GM12874 (cell line): Measurements from ENCODE around the gene TAPBP.

Source experiments
- CTCF ChIP-seq: IDR thresholded peaks from 2 replicates; pipeline ENCODE4 v1.5.1; 2011; ENCODE audit warnings: low read depth, mild to moderate bottlenecking, control low read depth, low read length, moderate library complexity; ENCODE audit not compliant: insufficient read depth

Gene TAPBP

DNA sequence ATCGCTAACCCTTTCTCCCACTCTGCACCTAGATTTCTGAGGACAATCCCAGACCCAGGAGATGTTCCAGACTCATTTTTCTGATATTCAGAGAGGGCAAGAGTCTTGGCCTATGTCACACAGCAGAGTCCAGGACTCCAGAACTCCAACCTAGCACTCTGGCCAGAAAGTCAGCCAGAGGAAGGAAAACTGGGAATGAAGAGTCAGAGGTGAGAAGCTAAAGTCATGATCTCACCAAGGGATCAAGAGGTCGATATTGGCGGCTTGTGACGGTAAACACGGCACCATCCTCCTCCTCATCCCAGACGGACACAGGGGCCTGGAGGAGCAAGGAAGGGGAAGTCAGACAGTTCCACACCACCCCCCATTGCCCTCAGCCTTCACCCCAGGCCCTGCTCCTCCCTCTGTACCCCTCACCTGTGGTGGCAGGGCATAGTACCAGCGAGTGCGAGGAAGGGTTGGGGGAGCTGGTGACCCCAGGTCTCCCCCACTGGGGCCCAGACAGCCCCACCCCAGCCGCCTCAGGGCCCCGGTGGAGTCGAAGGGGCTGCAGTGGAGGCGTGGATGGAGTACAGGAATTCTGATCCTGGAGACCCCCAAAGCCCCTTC is 17.0 kb downstream of the TAPBP start:
- TF ChIP-seq CTCF, result no peak

DNA sequence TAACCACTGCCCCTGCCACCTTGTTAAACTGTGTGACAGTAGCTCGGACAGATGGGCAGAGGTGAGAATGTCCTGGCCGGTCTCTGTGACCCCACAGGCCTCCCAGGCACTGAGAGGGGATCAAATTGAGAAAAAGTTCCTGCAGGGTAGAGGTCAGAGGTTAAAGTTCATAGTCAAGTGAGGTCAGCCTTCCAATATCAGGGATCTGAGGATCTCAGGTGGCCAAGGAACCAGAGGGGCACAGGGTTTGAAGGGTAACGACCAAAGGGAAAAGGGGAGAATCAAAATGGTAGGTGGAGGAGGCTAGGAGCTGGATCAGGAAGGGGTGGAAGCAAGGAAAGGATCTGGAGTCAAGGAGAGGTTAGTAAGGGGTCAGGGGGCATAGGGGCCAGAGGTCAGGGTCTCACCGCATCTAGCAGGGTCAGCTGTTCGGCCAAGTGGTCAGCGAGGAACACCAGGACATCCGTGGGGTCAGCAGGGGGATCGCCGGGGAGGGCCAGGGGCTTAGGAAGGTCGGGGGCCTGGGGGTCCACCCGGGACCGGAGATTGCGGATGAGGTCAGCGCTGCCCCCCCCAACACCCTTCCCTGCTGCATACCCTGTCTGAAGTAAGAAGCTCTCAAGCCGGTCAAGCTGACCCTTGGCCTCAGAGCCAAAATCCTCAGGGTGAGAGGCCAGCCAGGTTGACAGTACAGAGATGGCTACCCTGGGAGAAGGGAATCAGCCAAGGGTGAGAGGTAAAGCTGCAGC is 18.1 kb downstream of the TAPBP start:
- no peak for TF ChIP-seq CTCF

DNA sequence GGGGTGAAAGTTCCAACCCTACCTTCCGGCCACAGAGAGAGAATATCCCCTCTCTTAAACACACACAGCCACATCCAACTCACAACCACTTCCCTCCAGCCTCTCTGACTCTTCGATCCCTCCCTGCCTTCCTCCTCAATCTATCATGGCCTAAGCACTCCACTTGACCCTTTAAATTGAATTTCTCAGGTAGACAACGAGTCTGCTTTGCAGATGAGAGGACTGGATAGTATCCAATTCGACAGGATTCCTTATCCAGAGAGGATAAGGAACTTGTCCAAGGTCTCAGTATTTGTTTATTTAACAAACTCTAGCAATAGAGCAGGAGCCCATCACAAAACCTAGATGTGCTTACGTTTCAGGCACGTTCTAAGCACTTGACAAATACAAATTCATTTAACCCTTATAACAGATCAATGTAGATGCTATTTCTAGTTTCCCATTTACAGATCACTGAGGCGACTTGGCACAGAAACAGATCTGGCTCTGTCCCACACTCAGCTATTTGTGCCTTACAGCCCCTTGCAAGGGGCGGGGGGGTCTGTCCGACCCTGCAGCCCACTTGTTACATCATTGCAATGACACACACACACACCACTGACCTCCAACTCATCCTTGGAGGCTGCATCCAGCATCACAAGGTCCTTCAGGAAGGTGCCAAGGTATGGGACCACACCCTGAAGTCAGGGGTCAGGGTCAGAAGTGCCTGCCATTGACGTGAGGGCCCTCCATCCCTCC is 19.6 kb downstream of the TAPBP start:
- no peak for TF ChIP-seq CTCF

- no peak for TF ChIP-seq CTCF
These were observed 20.7 kb downstream of the TAPBP start for GRCh38 chr6:33292996-33293682.

- TF ChIP-seq CTCF, result no peak
These were observed 23.4 kb downstream of the TAPBP start for GRCh38 chr6:33290459-33290858.

DNA sequence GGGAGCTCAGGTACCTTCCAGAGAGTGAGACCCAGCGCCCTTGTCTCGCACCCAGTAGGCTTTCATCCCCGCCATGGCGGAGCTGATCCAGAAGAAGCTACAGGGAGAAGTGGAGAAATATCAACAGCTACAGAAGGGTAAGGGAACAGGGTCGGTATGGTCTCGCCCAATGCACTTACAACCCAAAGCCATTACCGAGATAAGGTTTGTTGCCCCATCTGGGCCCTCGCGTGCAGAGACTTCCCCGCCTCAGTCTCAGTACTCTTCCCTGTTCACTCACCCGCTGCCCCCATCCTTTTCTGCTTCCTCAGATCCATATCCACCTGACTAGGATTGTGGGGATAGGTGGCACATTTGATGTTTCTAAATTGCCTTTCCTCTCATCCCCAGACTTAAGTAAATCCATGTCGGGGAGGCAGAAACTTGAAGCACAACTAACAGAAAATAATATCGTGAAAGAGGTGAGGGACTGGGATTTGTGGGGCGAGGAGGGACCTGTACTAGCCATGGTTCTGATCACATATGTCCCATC is 24.0 kb downstream of the TAPBP start:
- TF ChIP-seq CTCF, result no peak
